Fibroblast of upper back skin (primary cell): ENCODE data around the gene IL34.

Source experiments
- DNase-seq: peaks from one replicate; pipeline ENCODE4 v3.0.0-alpha.2; 2013

The IL34 gene

DNA sequence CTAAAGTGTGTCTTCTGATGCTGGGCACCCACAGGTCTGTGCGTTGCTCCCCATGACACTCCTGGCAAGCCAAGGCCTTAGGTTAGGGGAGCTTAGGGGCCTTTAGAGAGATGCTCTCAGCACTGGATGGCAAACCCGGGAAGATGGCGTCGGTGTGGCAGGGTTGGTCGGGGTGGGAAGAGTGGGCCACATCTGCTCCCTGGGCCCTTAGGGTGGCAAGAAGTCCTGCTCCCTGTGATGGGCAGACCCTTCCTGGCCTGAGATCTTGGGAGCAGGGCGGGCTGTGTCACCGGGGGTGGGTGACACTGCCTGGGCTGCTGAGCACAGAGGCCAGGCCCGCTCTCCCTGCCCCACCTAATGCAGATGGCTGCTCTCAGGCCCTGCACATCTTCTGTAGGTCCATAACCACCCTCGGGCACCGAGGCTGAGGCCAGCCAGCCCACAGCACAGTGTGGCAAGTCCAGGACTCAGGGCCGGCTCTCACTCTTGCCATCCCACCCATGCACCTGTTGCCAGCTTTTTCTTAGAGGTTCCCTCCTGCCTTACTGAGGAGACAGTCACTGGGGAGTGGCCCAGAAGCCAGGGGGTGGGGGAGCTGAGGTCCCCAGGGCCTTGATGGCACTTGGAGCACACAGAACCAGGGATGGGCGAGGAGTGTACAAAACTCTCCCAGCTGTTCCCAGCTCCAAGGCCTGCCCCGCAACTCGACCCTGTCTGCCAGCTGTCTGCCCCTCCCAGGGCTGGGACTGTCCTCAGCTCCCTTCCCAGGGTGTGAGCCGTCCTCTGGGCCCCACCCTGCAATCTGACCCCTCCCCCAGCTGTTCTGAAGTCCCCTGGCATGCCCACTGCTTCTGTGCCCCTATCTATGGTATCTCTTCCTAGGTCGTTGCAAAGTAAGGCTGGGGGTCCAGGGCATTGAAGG, 43.9 kb downstream of the IL34 start:
- DNase-seq = no peak

DNA sequence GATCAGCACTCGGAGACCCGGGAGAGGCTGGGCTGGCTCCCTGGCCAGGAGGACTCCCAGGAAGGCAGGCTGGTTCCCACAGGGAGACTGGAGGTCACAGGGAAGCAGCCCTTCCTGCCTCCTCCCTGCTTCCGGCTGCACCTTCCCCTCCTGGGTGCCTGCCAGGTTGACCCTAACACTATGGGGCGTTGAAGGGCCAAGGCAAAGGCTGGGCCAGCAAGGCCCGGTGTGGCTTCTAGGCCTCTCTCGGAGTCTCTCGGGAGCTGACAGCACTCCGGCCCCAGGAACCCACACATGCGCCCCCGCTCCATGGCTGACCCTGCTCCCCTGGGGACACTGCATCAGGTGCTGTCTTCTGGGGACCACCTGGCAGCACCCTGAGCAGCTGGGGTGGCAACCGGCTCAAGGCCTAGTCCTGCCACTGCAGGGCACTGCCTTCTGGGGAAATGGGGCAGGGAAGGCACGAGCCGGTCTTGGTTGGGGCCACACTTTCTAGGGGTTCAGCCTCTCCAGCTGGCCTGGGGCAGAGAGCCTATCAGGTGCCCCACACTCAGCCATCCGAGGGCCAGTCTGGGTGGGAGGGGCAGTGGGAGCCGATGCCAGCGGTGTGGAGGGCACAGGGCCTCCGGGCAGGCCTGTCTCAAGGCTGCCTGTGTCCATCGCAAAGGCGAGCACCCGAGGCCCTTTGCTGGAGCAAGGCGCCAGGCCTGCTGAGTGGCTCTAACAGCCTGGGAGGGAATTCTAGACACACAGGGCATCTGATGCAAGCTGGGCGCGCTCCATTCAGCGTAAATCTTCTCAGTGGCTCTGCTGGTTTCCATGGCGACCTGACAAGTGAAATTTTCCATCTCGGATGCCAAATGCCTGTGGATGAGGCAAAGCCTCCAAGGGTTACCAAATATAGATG, 45.1 kb downstream of the IL34 start:
- DNase-seq = peak; percentile 98

DNA sequence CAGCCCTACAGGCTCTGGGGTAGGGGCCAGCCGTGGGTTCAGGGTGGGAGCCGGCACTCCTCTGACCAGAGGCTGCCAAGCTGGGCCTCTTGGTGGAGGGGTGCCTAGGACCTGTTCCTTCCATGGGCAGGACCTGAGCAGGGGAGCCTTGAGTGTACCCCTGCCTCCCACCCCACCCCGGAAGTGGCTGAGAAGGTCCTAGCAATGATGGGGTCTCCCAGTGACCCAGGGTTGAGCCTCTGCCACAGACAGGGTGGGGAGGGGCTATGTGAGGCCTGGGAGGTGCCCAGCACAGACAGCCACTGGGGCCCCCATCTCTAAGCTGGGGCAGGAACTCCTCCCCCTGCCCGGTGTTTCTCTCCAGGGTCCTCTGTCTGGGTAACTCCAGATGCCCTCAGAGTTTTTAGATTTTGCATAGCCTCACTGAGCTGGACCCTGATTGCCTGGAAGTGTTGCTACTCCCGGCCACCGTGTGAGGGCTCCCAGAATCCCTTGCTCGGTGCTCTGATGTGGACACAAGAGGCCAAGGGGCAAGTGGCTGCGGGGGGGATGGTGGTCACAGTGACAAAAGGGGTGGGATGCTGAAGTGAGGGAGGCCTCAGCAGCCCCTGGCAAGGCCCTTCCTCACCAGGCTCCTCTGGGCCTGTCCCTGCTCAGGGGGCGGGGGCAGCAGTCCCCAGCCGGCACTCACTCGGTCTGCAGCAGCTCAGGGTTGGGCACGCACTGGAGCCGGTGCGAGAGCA, 45.9 kb downstream of the IL34 start:
- peak; percentile 20 for DNase-seq

DNA sequence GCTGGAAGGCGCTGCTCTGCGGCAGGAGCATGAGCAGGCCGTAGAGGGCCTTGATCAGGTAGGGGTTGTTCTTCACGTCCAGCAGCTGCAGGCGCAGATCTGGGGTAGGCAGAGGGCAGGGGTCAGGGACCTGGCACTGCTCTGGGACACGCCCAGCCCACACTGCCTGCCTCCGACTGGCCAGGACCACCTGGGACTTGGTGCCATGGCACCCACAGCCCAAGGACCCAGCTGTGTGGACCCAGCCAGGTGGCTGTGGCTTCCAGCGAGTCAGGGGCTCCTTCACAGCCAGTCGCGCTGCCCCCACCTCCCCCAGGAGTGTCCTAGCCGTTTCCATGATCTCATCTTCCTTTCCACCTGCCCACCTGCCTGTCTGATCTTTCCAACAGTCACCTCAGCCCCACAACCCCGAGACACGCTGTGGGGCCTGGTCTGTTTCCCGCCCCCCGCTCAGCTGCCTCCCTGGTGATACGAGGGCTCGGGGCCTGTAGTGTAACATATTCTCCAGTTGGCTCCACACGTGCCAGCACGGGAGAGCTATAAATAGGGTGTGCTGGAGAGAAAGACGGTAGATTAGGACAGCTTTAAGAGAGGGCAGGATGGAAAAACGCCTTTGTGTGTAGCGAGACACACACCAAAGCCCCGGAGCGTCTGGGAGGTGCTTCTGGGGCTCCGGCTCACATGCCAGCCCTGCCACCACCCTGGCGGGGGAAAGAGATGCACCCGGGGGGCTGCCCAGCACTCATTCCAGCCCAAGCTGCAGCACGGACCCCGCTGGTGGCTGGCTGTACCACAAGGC, 46.7 kb downstream of the IL34 start:
- peak; percentile 35 for DNase-seq

DNA sequence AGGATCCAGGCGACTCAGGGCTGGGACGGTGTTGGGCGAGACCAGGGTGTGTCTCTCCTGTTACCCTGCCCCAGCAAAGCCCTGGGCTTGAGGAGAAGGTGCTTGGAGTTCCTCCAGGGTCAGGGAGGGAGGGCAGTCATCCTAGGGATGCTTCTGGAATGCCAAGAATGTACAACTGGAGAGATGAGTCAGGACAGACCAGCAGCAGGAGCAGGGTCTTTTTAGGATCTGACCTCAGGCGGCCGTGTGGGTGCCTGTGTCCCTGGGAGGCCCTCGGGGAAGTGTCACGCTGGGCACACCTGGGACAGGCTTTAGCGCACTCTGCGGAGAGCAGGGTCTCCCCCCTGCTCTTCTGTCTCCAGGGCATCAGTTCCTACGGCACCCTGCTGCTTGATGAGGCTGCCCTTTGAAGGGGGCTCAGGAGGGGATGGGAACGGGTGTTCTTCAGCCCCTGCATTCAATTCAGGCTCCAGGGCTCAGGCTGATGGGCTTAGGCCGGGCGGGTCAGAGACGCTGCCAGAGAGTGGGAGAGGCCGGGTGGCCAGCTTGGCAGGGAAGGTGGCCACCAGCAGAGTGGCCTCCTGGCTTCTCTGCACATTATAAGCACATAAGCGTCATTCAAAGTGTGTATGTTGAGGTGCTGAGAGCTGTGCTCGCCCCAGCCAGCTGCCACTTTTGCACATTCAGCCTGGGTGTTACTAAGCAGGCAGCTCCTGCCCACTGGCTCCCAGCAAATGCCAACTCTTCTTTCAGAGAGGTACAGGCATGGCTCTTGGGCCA, 47.9 kb downstream of the IL34 start:
- DNase-seq = peak; percentile 91

DNA sequence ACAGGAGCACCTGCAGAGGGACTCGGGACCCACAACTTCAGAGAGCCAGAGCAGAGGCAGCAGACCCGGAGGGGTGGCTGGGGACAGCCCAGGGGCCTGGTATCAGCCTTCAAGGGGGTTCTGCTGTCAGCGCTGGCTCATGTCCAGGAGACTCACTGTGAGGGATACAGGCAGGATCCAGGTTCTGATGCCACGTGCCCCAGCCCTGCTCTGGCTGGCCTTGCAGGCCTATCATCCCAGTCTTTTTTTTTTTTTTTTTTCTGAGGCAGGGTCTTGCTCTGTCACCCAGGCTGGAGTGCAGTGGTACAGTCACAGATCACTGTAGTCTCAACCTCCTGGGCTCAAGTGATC, 48.5 kb downstream of the IL34 start:
- DNase-seq = peak; percentile 22

DNA sequence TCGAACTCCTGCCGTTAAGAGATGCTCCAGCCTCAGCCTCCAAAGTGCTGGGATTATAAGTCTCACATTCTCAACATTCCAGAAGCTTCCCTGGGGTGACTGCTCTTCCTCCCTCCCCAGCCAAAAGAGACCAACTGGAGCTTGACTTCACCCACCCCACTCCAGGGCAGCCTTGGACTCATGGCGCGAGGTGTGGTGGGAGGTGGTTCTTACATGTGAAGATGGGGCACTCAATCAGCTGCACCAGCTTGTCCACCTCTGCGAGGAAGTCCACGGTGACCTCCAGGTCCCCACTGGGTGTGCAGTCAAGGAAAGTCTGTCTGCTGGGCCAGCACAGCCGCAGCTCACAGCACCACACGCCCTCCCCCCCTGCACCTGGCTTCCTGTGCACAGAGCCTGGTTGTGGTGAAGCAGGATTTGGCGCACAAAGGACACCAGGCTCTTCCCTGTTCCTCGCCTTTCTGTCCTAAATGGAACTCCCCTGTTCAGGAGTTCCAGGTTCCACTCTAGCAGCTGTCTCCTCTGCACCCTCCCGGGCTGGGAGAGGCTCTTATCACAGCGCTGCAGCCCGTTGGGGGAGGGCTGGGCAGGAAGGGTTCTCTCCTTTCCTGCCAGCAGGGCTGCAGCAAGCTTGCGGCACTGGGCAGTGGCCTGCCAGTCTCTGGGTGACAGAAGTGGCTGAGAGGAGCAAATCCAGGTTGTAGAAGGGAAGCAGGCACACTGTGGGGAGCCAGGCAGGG, 49.1 kb downstream of the IL34 start:
- peak; percentile 54 for DNase-seq

DNA sequence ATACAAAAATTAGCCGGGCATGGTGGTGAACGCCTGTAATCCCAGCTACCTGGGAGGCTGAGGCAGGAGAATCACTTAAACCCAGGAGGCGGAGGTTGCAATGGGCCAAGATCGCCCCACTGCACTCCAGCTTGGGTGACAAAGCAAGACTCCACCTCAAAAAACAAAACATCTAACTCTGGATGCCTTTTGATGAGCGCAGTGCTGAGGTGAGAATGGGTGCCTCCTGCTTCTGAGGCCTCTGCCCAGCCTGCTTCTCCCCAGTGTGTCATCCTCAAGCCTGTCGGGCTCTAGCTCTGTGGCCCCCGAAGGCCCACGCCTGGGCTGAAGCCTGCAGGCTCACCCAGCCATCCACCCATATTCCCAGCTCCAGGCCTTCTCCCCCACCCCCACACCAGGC, 50.0 kb downstream of the IL34 start:
- no peak for DNase-seq

DNA sequence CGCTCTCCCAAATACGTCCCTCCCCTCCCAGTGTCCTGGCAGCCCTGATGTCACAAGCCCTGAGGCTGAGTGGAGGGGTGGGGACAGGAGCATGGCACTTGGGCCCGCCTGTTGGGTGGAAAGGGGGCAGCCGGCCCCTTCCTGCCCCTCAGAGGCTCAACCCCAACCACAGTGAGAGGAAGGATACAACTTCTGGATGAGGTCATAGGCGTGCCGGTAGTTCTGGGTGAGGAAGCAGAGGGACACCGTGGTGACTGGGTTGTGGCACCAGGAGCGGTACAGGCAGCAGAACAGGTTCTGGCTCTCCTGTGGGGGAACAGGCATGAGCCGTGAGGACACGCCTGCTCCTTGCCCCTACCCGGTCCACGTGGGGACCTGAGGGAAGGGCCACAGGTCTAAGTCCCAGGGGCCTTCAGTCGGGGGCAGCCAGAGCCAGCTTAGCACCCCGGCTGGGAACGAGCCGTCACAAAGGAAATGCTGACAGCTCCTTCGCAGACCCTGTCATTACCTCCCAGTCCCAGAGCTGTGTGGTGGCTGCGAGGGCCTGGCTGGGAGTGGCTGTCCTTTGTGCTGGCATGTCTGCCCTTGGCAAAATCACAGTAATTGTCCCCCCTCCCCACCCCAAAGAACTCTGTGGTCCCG, 50.7 kb downstream of the IL34 start:
- DNase-seq = no peak

DNA sequence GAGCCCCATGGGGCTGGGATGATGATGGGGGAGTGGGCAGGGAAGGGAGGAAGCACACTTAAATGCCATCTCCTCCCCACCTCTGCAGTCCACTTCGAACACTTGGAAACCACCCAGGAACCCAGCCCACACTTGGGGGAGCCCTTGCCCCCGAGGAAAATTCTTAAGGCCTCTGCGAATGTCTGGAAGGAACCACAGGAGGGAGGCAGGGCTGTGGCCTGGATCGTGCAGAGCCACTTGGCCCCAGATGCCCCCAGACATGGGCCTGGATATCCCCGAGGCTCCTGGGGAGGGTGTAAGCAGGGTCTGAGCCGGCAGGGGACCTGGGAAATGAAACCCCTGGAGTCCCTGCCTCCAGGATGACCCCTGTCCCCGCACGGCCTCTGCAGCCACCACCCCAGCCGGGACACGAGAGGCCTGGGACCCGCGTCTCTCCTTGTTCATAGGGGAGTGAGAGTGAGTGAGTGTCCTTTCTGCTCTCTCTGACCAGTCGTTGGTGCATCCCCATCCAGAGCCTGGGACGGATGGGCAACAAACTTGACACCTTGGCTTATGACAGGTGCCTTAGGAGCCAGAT, 51.3 kb downstream of the IL34 start:
- peak; percentile 43 for DNase-seq

DNA sequence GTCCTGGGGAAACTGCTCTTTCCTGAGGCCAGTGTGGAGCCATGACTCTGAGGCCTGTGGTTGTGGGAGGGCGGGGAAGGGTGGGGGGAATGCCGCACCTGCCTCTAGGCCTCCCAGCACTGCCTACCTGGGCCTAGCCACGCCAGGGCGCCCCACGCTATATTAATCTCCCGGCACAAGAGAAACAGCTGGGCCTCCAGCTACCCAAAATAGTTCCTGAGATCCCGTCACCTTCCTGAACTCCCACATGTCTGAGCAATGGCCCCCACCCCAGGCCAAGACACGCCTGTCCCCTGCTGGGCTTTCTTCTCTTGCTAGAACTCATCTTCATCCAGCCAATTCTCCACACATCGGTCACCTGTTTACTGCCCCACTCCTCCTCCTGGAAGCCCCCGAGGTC, 52.5 kb downstream of the IL34 start:
- no peak for DNase-seq

DNA sequence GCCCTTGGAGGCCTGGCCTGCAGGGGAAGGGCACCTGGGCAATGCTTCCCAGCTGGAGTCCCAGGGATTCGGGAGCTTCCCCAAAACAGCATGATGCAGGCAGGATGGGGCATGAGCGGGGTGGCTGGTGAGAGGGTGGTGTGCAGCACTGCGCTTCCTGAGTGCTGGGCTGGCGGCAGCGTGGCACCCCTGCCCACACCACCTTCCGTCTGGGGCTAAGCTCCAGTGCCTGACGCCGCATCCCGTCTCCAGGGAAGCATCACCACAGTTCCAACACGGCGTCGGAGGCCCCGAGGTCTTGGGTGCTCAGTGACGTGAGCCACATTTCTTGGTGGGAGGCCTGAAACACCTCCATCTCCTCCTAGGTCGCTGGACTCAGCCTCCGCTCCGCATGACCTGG, 53.3 kb downstream of the IL34 start:
- DNase-seq = no peak

DNA sequence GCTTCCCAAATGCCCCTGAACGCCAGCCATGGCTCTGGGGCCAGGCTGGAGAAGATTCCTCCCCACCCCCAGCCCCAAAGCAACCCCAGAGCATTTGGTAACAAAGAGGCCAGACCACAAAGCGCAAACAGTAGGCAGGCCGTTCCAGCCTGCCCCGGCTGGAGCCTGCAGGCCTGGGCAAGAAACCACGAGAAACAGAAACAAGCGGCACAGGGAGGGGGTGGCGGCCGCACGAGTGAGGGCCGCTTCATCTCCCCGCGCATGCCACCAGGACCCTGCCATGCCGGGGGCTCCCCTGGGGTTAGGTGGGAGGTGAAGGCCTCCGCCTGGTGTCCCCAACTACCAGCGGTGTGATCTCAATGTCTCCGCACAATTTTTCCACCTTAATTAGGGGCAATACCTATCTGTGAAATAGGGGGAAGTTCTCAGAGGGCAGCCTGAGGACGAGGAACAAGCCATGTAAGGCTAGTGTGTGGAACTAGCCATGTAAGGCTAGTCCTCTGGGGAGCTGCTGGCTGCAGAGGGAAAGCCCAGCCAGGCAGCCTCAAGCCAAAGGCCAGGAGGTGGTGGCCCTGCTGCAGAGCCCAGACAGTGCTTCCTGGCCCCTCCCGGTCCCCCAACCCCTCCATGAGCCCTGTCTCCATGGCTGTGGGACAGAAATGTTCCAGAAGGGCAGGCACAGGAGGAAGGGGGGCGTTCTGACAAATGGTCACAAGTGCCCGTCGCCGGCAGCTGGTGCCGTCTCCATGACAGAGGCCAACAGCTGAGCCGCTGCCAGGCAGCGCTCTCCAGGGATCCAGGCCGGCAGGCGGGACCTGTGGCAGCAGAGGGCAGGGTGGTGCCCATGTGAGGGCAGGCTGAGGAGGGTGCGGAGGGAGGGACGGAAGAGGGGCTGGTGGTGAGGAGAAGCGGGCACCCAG, 54.0 kb downstream of the IL34 start:
- no peak for DNase-seq

DNA sequence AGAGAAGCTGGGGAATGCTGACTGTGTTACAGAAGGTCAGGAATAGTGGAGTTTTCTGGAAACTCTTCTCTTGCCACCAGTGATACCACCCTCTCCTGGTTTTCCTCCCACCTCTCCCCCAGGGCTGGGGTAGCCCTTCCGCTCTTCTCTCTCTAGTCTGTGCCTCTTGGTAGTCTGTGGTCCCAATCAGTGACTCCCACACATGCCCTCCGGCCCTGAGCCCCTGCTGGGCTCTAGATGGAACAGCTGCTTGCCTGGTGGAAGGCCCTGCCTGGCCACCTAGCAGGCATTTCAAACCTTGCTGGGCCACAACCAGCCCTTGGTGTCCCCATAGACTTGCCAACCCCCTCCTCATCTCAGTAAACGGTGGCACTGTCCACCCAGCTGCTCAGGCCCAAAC, 54.7 kb downstream of the IL34 start:
- no peak for DNase-seq

DNA sequence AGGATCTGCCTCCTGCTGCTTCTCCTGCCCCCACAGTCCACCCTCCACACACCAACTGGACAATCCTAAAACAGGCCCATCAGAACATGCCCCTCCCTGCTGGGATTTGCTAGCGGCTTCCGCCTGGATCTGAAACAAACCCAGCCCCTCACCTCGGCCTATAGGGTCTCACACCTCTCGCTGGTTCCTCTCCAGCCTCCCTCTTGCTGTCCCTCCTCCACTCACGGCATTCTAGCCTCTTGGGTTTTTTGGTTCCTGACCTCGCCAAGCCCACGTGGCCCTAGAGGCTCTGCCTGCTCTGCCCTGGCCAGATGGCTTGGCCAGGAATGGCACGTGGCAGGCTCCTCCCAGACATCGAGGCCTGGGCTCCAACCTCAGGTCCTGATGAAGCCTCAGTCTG, 55.2 kb downstream of the IL34 start:
- no peak for DNase-seq

DNA sequence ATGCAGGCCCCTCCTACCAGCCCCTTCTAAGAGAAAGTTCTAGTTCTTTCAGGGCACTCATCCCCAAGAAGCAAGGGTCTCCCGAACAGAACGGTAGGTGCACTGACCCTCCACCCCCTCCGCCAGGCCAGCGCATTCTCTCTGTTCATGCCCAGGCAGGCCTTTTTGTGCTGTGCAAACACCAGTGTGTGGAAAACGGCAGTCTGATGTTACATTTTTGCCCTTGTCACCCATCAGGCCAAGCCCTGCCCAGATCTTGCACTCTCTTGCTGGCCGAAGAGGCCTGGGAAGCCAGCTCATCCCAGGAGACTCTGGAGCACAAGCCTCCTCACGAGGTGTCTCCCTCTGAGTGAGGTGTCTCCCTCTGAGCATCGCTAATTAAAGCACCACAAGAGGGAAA, 55.6 kb downstream of the IL34 start:
- no peak for DNase-seq

DNA sequence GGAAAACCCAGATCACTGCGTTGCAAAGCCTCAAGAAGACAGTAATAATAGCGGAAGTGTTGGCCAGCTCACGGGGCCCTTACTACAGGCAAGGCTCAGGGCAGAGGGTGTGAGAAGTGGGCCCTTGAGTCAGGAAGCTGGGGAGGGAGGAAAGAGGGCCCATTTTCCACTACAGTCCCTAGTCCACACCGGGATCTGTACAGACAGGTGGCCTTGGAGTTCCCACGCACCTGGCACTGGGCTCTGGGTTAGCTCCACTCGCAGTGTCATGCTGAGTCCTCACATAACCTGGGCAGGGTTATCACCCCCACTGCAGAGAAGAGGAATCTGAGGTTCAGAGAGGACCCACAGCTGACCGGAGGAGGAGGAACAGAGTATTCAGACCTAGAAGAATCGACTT, 56.3 kb downstream of the IL34 start:
- DNase-seq = no peak

DNA sequence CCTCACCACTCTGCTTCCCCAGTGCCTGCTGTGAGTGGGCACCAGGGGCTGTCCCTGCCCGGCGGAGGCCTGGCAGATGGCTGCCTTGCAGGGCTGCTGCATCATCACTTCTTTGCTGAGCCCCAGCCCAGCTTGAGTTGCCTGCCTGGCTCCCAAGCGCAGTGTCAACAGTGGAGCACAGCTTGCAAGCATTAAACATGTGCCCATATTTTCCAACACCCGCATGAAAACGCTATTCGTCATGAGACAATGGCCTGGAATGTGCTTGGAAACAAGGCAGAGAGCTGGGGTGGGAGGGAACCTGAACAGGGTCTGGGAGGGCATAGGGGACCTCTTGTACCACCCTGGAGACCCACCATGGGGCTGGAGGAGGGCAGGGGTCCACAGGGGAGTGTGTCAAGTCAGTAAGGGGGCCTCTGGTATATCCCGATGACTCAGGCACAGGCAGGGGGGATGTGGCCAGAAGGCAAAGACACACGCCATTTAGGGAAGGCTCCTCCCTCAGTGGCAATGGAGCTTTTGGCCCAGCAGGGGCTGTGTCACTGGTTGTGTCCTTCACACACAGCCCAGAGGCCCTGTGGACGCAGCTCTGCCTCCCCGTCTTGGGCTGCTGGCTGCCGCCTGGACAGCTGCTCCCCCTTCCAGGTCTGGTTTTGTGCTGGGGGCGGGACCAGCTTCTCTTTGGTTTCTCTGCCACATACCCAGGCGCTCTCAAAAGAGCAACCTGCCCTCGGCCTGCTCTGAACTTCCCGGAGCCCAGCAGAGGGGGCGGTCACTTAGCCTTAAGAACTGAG, 56.9 kb downstream of the IL34 start:
- peak; percentile 89 for DNase-seq
